ENCODE data around the gene TMEM79. TPM values are rescaled to one million over a fixed set of nuclear protein-coding genes. Genes with fewer than 3 reads are reported as not detected.
A peak's percentile ranks its signal among the peaks of the same experiment; 100 is the strongest.

TMEM79 gene
- polyA plus RNA-seq, 1 of the 3 experiments (the other 2 are of a cell fraction), result 4.5 TPM

- Histone ChIP-seq H3K9me3 (no peaks in the 10 kb centered on the region), H4K20me1 (ENCODE audit: insufficient read depth) (no peaks in the 10 kb centered on the region), H3K4me3 (ENCODE audit: low read depth in 2 of 2, low read length in 1 of 2) (peak within 1 kb of the TSS; percentile 77 to 89), H3K4me2 (peak within 1 kb of the TSS; percentile 97), H3K79me2 (ENCODE audit: insufficient read depth) (peaks cover 18% of the 10 kb centered on the region), H3F3A (replicated peaks; ENCODE audit: insufficient read depth) (peaks cover under 1% of the 10 kb centered on the region), H3K27me3 (ENCODE audit: insufficient read depth) (no peaks in the 10 kb centered on the region), H2AFZ (ENCODE audit: low read depth) (peak within 1 kb of the TSS; percentile 98), H3K9ac (peak within 1 kb of the TSS; percentile 78), H3K36me3 (replicated peaks in 1 of 2; ENCODE audit: control insufficient read depth in 1 of 2, insufficient read depth in 2 of 2, low read length in 1 of 2) (peaks cover 0 to 18% of the 10 kb centered on the region in 2 experiments), H3K27ac (ENCODE audit: low read depth in 2 of 2, low read length in 1 of 2) (peak within 1 kb of the TSS; percentile 16 to 51; a peak in 3 of 4 replicates), H3K4me1 (ENCODE audit: control insufficient read depth in 1 of 2, insufficient read depth in 2 of 2, low read depth in 1 of 2, low read length in 1 of 2) (peaks cover 9 to 11% of the 10 kb centered on the region in 2 experiments; a peak in 2 of 4 replicates), H3K9me2 (no peaks in the 10 kb centered on the region)
- ChIA-PET POLR2A (interaction anchor here (0.9 to 1.4 kb wide), 3 partner anchors 11 to 102 kb away, joined by 3 to 8 read pairs (median 3); partner anchors contain the start of genes SLC25A44 and SMG5), CTCF (interaction anchor here (1.1 to 2.1 kb wide), 4 partner anchors 7 to 199 kb away, joined by 3 to 7 read pairs (median 4); no protein-coding TSS in a partner anchor)
- WGBS (ENCODE audit: low lambda C conversion rate), result 3% methylated on average over 17 of the region's 17 CpGs
- DNase-seq, result peak; percentile 82
- peak; percentile 90; the same call in 1 of the 2 replicates for TF ChIP-seq USF2 (IDR thresholded peaks at IDR 0.05; ENCODE audit: borderline replicate concordance, low read depth, low read length)
- no peak for TF ChIP-seq RAD21 (IDR thresholded peaks at IDR 0.05; ENCODE audit: low read length)
- no peak for TF ChIP-seq ZBTB33 (IDR thresholded peaks at IDR 0.05; ENCODE audit: borderline replicate concordance, low read depth)
- TF ChIP-seq EP300 (IDR thresholded peaks at IDR 0.05; ENCODE audit: borderline replicate concordance in 1 of 2, low read depth in 1 of 2, low read length in 1 of 2), result peak in 1 of 2 experiments; percentile 15; a peak in 1 of 4 replicates
- TF ChIP-seq RCOR1 (IDR thresholded peaks at IDR 0.05; ENCODE audit: low read length), result no peak
- TF ChIP-seq RXRA (IDR thresholded peaks at IDR 0.05; ENCODE audit: borderline replicate concordance, low read depth), result no peak
- peak; percentile 81 for TF ChIP-seq POLR2AphosphoS5 (IDR thresholded peaks at IDR 0.05; ENCODE audit: low read depth, low read length)
- no peak for TF ChIP-seq GATA2 (CRISPR knock-in tag; IDR thresholded peaks at IDR 0.05)
- TF ChIP-seq TEAD4 (IDR thresholded peaks at IDR 0.05; ENCODE audit: borderline replicate concordance, insufficient read depth), result no peak
- TF ChIP-seq MXI1 (IDR thresholded peaks at IDR 0.05; ENCODE audit: low read depth, low read length), result peak; percentile 54; the same call in 1 of the 2 replicates
- no peak for TF ChIP-seq FOSL2 (IDR thresholded peaks at IDR 0.05; ENCODE audit: borderline replicate concordance, low read depth)
- TF ChIP-seq, protein P1, sequence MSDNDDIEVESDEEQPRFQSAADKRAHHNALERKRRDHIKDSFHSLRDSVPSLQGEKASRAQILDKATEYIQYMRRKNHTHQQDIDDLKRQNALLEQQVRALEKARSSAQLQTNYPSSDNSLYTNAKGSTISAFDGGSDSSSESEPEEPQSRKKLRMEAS (IDR thresholded peaks at IDR 0.05; ENCODE audit: low read depth), result 0 out of 2 replicates have a peak, but pooled peaks have one; percentile 40
- no peak for TF ChIP-seq EZH2phosphoT487 (IDR thresholded peaks at IDR 0.05; ENCODE audit: borderline replicate concordance, low read depth)
- no peak for TF ChIP-seq NRF1 (IDR thresholded peaks at IDR 0.05; ENCODE audit: low read depth, low read length)
- peak; percentile 95 for TF ChIP-seq USF1 (IDR thresholded peaks at IDR 0.05; ENCODE audit: borderline replicate concordance, low read depth)
- TF ChIP-seq YY1 (IDR thresholded peaks at IDR 0.05; ENCODE audit: low read depth), result no peak
- 0 out of 2 replicates have a peak, but pooled peaks have one; percentile 7 for TF ChIP-seq NFIC (IDR thresholded peaks at IDR 0.05; ENCODE audit: borderline replicate concordance)
- TF ChIP-seq SIN3A (IDR thresholded peaks at IDR 0.05; ENCODE audit: borderline replicate concordance, low read depth, low read length), result peak; percentile 76; the same call in 1 of the 2 replicates
- no peak for TF ChIP-seq SMC3 (IDR thresholded peaks at IDR 0.05; ENCODE audit: low read depth, low read length)
- TF ChIP-seq JUND (IDR thresholded peaks at IDR 0.05), result no peak
- TF ChIP-seq TAF1 (IDR thresholded peaks at IDR 0.05; ENCODE audit: borderline replicate concordance, low read depth, low read length), result peak; percentile 68
- TF ChIP-seq, protein P2, sequence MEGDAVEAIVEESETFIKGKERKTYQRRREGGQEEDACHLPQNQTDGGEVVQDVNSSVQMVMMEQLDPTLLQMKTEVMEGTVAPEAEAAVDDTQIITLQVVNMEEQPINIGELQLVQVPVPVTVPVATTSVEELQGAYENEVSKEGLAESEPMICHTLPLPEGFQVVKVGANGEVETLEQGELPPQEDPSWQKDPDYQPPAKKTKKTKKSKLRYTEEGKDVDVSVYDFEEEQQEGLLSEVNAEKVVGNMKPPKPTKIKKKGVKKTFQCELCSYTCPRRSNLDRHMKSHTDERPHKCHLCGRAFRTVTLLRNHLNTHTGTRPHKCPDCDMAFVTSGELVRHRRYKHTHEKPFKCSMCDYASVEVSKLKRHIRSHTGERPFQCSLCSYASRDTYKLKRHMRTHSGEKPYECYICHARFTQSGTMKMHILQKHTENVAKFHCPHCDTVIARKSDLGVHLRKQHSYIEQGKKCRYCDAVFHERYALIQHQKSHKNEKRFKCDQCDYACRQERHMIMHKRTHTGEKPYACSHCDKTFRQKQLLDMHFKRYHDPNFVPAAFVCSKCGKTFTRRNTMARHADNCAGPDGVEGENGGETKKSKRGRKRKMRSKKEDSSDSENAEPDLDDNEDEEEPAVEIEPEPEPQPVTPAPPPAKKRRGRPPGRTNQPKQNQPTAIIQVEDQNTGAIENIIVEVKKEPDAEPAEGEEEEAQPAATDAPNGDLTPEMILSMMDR (IDR thresholded peaks at IDR 0.05), result no peak
- TF ChIP-seq TCF12 (IDR thresholded peaks at IDR 0.05), result no peak
- TF ChIP-seq CHD2 (IDR thresholded peaks at IDR 0.05; ENCODE audit: low read length, partially characterized antibody), result no peak
- TF ChIP-seq GABPA (IDR thresholded peaks at IDR 0.05; ENCODE audit: low read depth), result peak; percentile 26; the same call in 1 of the 2 replicates
- no peak for TF ChIP-seq FOXJ3 (CRISPR knock-in tag; IDR thresholded peaks at IDR 0.05)
- TF ChIP-seq FOXM1 (IDR thresholded peaks at IDR 0.05; ENCODE audit: low read depth), result no peak
Measured at GRCh38 chr1:156295391-156295947, 11.3 kb downstream of the TMEM79 start, which contains the start of gene GLMP. Gene GLMP (minus strand): TSS chr1:156295679. CDS start chr1:156295645, 34 bp downstream.
